WI38 (cell line): ENCODE measurements around the gene LMLN.
"Not testable (repeated sequence)": the region's sequence is repeated elsewhere in the genome, so short reads cannot be mapped to it uniquely, and the experiment has no call there.

ENCODE experiments used
- H3K4me3 ChIP-seq: 2 replicates; pipeline ENCODE4 v1.5.1; 2011; ENCODE audit warnings: low read depth, mild to moderate bottlenecking, control low read depth, low read length
- TF ChIP-seq, protein P1 (sequence below): IDR thresholded peaks from 2 replicates; pipeline ENCODE4 v1.5.1; 2012; ENCODE audit warnings: low read depth, mild to moderate bottlenecking, control low read depth, low read length

Gene LMLN

DNA sequence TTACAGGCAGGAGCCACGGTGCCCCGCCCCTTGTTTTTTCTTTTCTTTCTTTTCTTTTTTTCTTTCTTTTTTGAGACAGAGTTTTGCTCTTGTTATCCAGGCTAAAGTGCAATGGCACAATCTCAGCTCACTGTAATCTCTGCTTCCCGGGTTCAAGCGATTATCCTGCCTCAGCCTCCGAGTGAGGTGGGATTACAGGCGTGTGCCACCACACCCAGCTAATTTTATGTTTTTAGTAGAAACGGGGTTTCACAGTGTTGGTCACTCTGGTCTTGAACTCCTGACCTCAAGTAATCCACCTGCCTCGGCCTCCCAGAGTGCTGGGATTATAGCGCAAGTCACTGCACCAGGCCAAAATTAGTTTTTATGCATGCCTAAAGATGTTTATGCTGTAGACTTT, 7.6 kb upstream of the LMLN start:
- no peak overlapping the region for H3K4me3 ChIP-seq
- TF ChIP-seq, protein P1, sequence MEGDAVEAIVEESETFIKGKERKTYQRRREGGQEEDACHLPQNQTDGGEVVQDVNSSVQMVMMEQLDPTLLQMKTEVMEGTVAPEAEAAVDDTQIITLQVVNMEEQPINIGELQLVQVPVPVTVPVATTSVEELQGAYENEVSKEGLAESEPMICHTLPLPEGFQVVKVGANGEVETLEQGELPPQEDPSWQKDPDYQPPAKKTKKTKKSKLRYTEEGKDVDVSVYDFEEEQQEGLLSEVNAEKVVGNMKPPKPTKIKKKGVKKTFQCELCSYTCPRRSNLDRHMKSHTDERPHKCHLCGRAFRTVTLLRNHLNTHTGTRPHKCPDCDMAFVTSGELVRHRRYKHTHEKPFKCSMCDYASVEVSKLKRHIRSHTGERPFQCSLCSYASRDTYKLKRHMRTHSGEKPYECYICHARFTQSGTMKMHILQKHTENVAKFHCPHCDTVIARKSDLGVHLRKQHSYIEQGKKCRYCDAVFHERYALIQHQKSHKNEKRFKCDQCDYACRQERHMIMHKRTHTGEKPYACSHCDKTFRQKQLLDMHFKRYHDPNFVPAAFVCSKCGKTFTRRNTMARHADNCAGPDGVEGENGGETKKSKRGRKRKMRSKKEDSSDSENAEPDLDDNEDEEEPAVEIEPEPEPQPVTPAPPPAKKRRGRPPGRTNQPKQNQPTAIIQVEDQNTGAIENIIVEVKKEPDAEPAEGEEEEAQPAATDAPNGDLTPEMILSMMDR, result no peak

DNA sequence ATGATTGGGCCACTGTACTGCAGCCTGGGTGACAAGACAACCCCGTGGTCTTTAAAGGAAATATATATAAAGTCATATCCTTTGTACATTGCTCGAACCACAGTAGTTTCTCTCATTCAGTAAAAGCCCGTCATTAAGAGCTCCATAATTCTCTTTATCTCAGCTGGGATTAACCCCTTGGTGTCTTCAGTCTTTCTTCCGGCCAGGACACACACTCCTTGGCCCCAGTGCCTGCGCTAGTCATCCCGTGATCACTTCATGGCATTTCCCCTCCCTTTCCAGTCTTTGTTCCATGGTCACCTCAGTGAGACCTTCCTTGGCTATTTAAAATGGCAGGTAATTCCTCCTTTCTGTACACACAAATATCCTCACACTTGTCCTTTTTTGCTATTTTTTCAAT, 6.7 kb upstream of the LMLN start:
- TF ChIP-seq, protein P1, result no peak
- H3K4me3 ChIP-seq, result no peak overlapping the region

DNA sequence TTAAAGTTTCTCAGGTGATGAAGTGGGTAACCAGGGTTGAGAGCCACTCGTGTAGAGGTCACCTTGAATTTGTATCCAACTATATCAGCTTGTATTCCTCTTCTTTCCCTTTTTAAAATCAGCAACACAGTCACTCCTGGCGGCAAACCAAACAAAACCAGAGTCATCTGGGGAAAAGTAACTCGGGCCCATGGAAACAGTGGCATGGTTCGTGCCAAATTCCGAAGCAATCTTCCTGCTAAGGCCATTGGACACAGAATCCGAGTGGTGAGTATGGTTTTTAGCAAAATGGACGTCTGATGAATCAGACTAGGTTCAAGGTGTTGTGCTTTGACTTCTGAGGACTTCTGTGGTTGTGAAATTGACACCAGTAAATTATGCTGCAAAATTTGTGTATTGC, 6.1 kb upstream of the LMLN start:
- TF ChIP-seq, protein P1, result no peak
- H3K4me3 ChIP-seq, result no peak overlapping the region

DNA sequence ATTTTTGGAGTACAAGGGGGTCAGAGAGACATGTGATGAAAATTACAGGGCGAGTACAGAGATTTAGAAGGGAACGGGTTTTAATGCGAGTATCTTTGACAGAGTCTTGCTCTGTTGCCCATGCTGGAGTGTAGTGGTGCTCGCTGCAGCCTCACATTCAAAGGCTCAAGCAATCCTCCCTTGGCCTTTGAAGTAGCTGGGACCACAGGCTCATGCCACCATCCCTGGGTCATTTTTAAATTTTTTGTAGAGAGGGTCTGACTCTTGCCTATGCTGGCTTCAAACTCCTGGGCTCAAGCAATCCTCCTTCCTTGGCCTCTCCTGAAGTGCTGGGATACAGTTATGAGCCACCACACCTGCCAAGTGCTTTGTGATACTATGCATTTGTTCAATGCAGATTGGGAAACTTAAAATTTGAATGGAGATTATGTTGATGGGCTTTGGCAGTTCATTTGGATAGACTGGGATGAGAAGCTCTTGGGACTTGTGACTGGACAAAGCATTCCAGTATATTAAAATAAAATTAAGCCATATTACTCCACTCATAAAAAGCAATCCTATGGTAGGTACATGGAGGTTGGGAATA, 4.0 kb upstream of the LMLN start:
- no peak overlapping the region for H3K4me3 ChIP-seq
- TF ChIP-seq, protein P1, result no peak

DNA sequence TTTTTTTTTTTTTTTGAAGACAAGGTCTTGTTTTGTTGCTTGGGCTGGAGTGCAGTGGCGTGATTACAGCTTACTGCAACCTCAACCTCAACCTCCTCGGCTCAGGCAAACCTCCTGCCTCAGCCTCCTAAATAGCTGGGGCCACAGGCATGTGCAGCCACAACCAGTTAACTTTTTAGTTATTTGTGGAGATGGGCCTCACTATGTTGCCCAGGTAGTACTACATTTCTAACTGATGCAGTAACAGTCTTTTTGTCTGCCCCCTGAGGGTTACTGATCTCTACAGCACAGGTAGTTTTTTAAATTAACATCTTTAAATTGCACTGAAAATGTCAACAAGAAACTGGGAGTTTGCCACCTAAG, 3.4 kb upstream of the LMLN start:
- H3K4me3 ChIP-seq, result no peak overlapping the region
- TF ChIP-seq, protein P1, result no peak

DNA sequence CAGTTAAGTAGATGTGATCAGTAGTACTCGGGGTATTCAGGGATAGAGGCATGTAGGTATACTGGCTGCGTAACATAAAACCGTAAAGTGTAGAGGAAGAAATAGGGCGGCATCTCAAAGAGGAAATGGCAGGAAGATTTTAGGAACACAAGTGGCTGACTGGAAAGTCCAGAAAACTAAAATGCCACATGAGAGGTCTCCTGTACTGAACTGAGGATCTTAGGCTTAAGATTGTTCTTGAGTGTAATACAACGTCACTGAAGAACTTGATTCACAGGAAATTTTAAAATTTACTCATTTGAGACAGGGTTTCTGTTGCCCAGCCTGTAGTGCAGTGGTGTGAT, 2.3 kb upstream of the LMLN start:
- no peak overlapping the region for H3K4me3 ChIP-seq
- TF ChIP-seq, protein P1, result no peak

DNA sequence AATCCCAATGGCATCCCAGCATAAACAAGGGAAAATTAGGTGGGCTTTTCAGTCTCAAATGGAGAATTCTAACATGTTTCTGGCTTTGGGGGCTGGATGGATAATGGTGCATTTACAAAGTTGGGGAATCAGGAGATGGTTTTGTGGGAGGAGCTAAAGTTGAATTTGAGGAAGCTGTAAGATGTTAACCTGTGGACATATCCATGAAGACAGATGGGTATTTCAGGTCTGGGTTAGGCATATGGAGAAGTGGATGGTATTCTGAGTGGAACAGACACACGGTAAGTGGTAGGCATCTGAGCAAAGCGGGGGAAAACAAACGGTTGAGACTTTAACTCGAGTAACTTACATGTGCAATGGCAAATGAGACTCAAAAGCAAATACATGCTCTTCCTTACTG, 1.7 kb upstream of the LMLN start:
- H3K4me3 ChIP-seq, result no peak overlapping the region
- TF ChIP-seq, protein P1, result no peak

DNA sequence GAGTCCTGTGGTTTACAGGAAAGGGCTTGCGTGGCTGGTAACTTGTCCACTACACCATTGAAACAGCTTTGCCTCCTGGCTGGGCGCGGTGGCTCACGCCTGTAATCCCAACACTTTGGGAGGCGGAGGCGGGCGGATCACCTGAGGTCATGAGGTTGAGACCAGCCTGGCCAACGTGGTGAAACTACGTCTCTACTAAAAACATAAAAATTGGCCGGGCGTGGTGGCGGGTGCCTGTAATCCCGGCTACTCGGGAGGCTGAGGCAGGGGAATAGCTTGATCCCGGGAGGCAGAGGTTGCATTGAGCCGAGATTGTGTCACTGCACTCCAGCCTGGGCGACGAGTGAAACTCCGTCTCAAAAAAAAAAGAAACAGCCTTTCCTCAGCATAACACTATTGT, 1.2 kb upstream of the LMLN start:
- not testable (repeated sequence) for H3K4me3 ChIP-seq
